H1 (cell line): Measurements from ENCODE around the gene MSL1. TPM values are rescaled to one million over a fixed set of nuclear protein-coding genes. Genes with fewer than 3 reads are reported as not detected.

ENCODE experiments used
- CHD2 ChIP-seq: IDR thresholded peaks from 2 replicates; pipeline ENCODE4 v1.6.1; 2012; ENCODE audit warnings: low read length, improper control_type of control experiment
- FOSL1 ChIP-seq: IDR thresholded peaks from 2 replicates; pipeline ENCODE4 v1.6.1; 2011; ENCODE audit warnings: mild to moderate bottlenecking, low read depth, low read length, moderate library complexity; ENCODE audit not compliant: insufficient read depth
- SAP30 ChIP-seq: fragments of 300-600 bp; sonication (generic); IDR thresholded peaks from 2 replicates; pipeline ENCODE4 v1.7.1; 2012; ENCODE audit warnings: low read length, moderate library complexity, mild to moderate bottlenecking, inconsistent platforms; ENCODE audit not compliant: insufficient read depth, insufficient replicate concordance
- SP2 ChIP-seq: IDR thresholded peaks from 2 replicates; pipeline ENCODE4 v1.6.1; 2012; ENCODE audit warnings: mild to moderate bottlenecking, low read length, inconsistent platforms
- polyA plus RNA-seq, 7 experiments: library from polyadenylated mRNA; depleted of rRNA in 3 of 7; stranded (reverse) in 5 of 7; unstranded in 2 of 7; fragments of >200 nt in 5 of 7; fragments of 200-250 nt in 2 of 7; gene quantifications; 1 replicate in 5 of 7; 2 replicates in 1 of 7; 4 replicates in 1 of 7; pipeline versions ENCODE4 v1.2.1 to v1.2.3, GENCODE V29; 2011 to 2013; ENCODE audit warnings: missing spikeins in 2 of 7, mixed read lengths in 2 of 7
- total RNA-seq: library from RNA; stranded (reverse); fragmentation: NEBNext Ultra II Directional; extraction: Animal tissue kit (Norgen Biotek cat#: 25700); gene quantifications from 2 replicates; pipeline ENCODE4 v1.2.1, GENCODE V29; 2021

Gene MSL1
- total and polyA plus RNA-seq, 2 of the 8 experiments (the other 6 are each of a cell fraction or from before 2014, with no cell fraction given): 24.1 to 66.5 TPM

DNA sequence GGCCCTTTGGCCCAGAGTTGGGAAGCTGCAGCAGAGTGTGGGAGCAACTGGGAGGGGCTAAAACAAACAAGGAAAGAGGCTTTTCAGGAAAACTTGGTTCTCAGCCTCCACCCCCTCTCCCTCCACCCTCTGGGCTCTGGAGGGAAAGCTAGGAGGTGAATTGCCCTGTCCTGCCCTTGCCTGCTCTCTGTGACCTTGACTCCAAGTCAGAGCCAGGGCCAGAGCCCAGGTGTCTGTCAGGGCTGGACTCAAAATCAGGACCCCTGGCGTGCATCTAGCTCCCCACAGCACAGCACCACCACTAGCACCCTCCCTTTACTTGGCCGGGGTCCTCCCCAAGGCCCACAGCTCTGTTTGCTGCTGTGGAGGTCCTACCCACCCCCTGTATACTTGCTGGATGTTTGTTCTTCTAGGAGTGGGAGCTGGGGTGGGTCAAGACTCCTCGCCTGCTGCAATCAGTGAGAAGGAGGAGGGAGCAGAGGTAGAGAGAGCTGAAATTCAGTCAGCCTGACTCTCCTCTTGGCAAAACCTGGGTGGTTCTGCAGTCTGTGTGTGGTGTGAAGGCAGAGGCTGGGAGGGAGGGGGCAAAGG, 18.6 kb upstream of the MSL1 start (continued):
- no peak for TF ChIP-seq SAP30
- TF ChIP-seq SP2: no peak
- no peak for TF ChIP-seq FOSL1
- no peak for TF ChIP-seq CHD2
